Kidney (tissue), 14 donors: Measurements from ENCODE around the gene GPR35. TPM values are rescaled to one million over a fixed set of nuclear protein-coding genes. Genes with fewer than 3 reads are reported as not detected.

ENCODE experiments used
- DNase-seq, 5 donors: peaks; one replicate each; pipeline ENCODE4 v3.0.0-alpha.2; 2013 to 2020
- FAIRE-seq: peaks from 2 replicates; lab custom pipeline; 2012; peaks lifted over from hg19 to GRCh38; lab: Jason Lieb, UNC
- H3K27ac ChIP-seq, 2 donors: one replicate each; pipeline ENCODE4 v1.7.0; 2013; ENCODE audit warnings: low read depth in 2 of 2, low read length in 2 of 2, inconsistent platforms in 1 of 2
- H3K27me3 ChIP-seq: one replicate; pipeline ENCODE4 v1.7.1; 2013; ENCODE audit warnings: low read length, inconsistent platforms; ENCODE audit not compliant: control insufficient read depth, insufficient read depth
- H3K36me3 ChIP-seq, 3 donors: one replicate each; pipeline versions ENCODE4 v1.7.0 to v1.7.1; 2013; ENCODE audit warnings: low read length in 3 of 3, control low read depth in 1 of 3, inconsistent platforms in 1 of 3; ENCODE audit not compliant: insufficient read depth in 3 of 3, control insufficient read depth in 2 of 3
- H3K4me1 ChIP-seq, 3 donors: one replicate each; pipeline versions ENCODE4 v1.7.0 to v1.7.1; 2013; ENCODE audit warnings: low read length in 3 of 3, inconsistent platforms in 1 of 3, low read depth in 1 of 3; ENCODE audit not compliant: control insufficient read depth in 2 of 3, insufficient read depth in 2 of 3
- H3K4me3 ChIP-seq, 3 donors: one replicate each; pipeline versions ENCODE4 v1.7.0 to v1.8.1; 2013; ENCODE audit warnings: low read length in 3 of 3, control low read depth in 1 of 3, inconsistent platforms in 1 of 3
- H3K9ac ChIP-seq, 3 donors: one replicate each; pipeline versions ENCODE4 v1.7.0 to v1.7.1; 2013; ENCODE audit warnings: low read length in 3 of 3, control low read depth in 1 of 3, inconsistent platforms in 1 of 3
- H3K9me3 ChIP-seq, 3 donors: one replicate each; pipeline versions ENCODE4 v1.7.0 to v1.7.1; 2013; ENCODE audit warnings: low read length in 3 of 3, control low read depth in 1 of 3, inconsistent platforms in 1 of 3; ENCODE audit not compliant: control insufficient read depth in 2 of 3, insufficient read depth in 1 of 3
- intact Hi-C: fragments of 100-400 bp; cut with DNase I; formaldehyde crosslinking; loops from one replicate; pipeline ENCODE4 v1.11.1; 2022
- polyA plus RNA-seq: library from polyadenylated mRNA; stranded (reverse); fragments of 350-450 nt; fragmentation: Illumina TruSeq; extraction: RNeasy Lipid Tissue Mini Kit (QIAGEN cat#74804); gene quantifications from one replicate; pipeline ENCODE4 v1.2.3, GENCODE V29; 2014; ENCODE audit warnings: low read depth, low replicate concordance; ENCODE audit not compliant: insufficient read depth
- total RNA-seq: library from RNA; stranded (reverse); fragmentation: NEBNext Ultra II Directional; extraction: Animal tissue kit (Norgen Biotek cat#: 25700); gene quantifications from one replicate; pipeline ENCODE4 v1.2.1, GENCODE V29; 2021
- TF ChIP-seq, protein P1 (sequence below): IDR thresholded peaks from 3 replicates; pipeline ENCODE4 v1.5.1; 2012; ENCODE audit warnings: mild to moderate bottlenecking, moderate library complexity, borderline replicate concordance; ENCODE audit not compliant: insufficient read depth; ENCODE audit errors: extremely low read depth
- donor health status: control.
- donor health status: control.
- donor health status: control.
- donor health status: control.
- donor health status: control.
- donor health status: DM: yes; HTN: yes; CAD: no.
- donor health status: Normal renal cell carcinoma (clear cell type).

GPR35 gene
- total and polyA plus RNA-seq, 2 donors from 2014 or later, result 1.7 to 6.7 TPM

DNA sequence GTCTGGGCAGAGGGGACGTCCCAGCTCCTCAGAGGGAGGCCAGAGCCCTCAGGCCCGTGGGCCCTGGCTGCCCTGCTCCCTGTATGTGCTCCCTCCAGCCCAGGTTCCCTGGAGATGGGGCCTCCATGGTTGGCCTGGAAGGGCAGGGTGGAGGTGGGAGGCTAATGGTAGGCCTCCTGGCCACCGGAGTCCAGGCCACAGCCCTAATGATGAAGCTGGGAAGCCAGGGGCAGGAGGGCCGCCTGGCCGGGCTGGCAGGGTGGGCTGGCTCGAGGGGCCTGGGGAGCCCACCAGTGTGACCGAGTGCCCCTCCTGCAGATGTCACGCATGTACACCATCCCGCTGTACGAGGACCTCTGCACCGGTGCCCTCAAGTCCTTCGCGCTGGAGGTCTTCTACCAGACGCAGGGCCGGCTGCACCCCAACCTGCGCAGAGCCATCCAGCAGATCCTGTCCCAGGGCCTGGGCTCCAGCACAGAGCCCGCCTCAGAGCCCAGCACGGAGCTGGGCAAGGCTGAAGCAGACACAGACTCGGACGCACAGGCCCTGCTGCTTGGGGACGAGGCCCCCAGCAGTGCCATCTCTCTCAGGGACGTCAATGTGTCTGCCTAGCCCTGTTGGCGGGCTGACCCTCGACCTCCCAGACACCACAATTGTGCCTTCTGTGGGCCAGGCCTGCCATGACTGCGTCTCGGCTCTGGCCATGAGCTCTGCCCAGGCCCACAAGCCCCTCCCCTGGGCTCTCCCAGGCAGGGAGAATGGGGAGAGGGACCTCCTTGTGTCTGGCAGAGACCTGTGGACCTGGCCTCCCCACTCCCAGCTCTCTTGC lies 47.8 kb upstream of the GPR35 start:
- Histone ChIP-seq H3K9ac (no peak overlapping the region), H3K27me3 (no peaks in the 10 kb centered on the region), H3K9me3 (no peaks in the 10 kb centered on the region), H3K4me1 (peaks cover 0 to 7% (median 0%) of the 10 kb centered on the region in 3 donors), H3K36me3 (peaks cover 0 to 5% (median 4%) of the 10 kb centered on the region in 3 donors), H3K4me3 (no peak overlapping the region), H3K27ac (no peak overlapping the region)
- intact Hi-C loops, result no loop called here
- DNase-seq (no peak), FAIRE-seq (no peak)
- TF ChIP-seq, protein P1, sequence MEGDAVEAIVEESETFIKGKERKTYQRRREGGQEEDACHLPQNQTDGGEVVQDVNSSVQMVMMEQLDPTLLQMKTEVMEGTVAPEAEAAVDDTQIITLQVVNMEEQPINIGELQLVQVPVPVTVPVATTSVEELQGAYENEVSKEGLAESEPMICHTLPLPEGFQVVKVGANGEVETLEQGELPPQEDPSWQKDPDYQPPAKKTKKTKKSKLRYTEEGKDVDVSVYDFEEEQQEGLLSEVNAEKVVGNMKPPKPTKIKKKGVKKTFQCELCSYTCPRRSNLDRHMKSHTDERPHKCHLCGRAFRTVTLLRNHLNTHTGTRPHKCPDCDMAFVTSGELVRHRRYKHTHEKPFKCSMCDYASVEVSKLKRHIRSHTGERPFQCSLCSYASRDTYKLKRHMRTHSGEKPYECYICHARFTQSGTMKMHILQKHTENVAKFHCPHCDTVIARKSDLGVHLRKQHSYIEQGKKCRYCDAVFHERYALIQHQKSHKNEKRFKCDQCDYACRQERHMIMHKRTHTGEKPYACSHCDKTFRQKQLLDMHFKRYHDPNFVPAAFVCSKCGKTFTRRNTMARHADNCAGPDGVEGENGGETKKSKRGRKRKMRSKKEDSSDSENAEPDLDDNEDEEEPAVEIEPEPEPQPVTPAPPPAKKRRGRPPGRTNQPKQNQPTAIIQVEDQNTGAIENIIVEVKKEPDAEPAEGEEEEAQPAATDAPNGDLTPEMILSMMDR, result no peak

DNA sequence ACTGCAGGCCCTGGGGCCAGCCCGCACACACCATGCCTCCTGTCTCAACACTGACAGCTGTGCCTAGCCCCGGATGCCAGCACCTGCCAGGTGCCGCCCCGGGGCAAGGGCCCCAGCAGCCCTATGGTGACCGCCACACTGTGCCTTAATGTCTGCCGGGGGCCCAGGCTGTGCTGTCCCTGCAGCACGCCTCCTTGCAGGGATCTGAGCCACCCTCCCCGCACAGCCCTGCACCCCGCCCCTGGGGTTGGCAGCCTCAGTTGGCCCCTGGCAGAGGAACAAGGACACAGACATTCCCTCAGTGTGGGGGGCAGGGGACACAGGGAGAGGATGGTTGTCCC lies 47.2 kb upstream of the GPR35 start:
- H3K9ac ChIP-seq, result no peak overlapping the region

DNA sequence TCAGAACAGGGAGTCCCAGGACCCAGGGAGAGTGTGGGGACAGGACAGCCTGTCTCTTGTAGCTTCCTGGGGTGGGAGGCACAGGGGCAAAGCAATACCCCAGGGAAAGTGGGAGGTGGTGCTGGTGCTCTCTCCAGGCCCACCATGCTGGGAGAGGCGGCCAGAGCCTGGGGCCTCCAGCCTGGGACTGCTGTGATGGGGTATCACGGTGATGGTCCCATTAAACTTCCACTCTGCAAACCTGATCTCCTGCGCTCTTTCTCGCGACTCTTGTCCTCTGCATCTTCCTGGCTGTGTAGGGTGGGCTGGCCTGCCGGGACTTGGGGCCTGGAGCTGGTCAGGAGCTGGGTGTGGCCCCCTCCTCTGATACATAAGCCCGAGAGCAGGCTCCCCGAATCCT lies 46.8 kb upstream of the GPR35 start:
- Histone ChIP-seq H3K4me3 (no peak overlapping the region), H3K9me3 (no peaks in the 10 kb centered on the region), H3K27ac (no peak overlapping the region), H3K4me1 (peaks cover 0 to 7% (median 0%) of the 10 kb centered on the region in 3 donors), H3K36me3 (peaks cover 0 to 5% (median 4%) of the 10 kb centered on the region in 3 donors), H3K9ac (no peak overlapping the region), H3K27me3 (no peaks in the 10 kb centered on the region)
- intact Hi-C loops, result no loop called here
- no peak for DNase-seq
- FAIRE-seq, result no peak
- TF ChIP-seq, protein P1, result no peak

More for the DNA sequence above, 47.2 kb upstream of the GPR35 start:
- intact Hi-C loops, result no loop called here
- TF ChIP-seq, protein P1, result no peak
- no peak overlapping the region for H3K27ac ChIP-seq
- FAIRE-seq, result no peak
- H3K27me3 ChIP-seq, result no peaks in the 10 kb centered on the region
- H3K4me3 ChIP-seq, result no peak overlapping the region
- peaks cover 0 to 5% (median 4%) of the 10 kb centered on the region in 3 donors for H3K36me3 ChIP-seq
- H3K9me3 ChIP-seq, result no peaks in the 10 kb centered on the region
- DNase-seq, result no peak
- H3K4me1 ChIP-seq, result peaks cover 0 to 7% (median 0%) of the 10 kb centered on the region in 3 donors
